Adrenal gland (tissue), 12 donors: Measurements from ENCODE around the gene PSMG2. TPM values are rescaled to one million over a fixed set of nuclear protein-coding genes. Genes with fewer than 3 reads are reported as not detected.

Experiments used
- DNase-seq, 7 donors: peaks; one replicate each; pipeline ENCODE4 v3.0.0-alpha.2; 2019 to 2020
- H3K27ac ChIP-seq, 5 donors: fragments of 200-600 bp; sonication (generic) in 4 of 5; 1 replicate in 3 of 5; 2 replicates in 2 of 5; pipeline versions ENCODE4 v1.5.1 to v1.8.0; 2016 to 2020; ENCODE audit warnings: mild to moderate bottlenecking in 1 of 5
- H3K27me3 ChIP-seq: fragments of 200-600 bp; 2 replicates; pipeline ENCODE4 v1.8.0; 2021
- H3K36me3 ChIP-seq, 2 donors: fragments of 200-600 bp; replicated peaks in 1 of 2; 1 replicate in 1 of 2; 2 replicates in 1 of 2; pipeline versions ENCODE4 v1.5.1 to v1.8.0; 2018 to 2022
- H3K4me1 ChIP-seq, 2 donors: fragments of 200-600 bp; replicated peaks in 1 of 2; 1 replicate in 1 of 2; 2 replicates in 1 of 2; pipeline versions ENCODE4 v1.5.1 to v1.8.0; 2018 to 2021
- H3K4me3 ChIP-seq, 4 donors: fragments of 200-600 bp; sonication (generic) in 3 of 4; one replicate each; pipeline ENCODE4 v1.5.1; 2016 to 2018
- H3K9me3 ChIP-seq, 3 donors: fragments of 200-600 bp; sonication (generic) in 1 of 3; replicated peaks in 1 of 3; 1 replicate in 2 of 3; 2 replicates in 1 of 3; pipeline versions ENCODE4 v1.5.1 to v1.8.0; 2016 to 2021
- CTCF ChIP-seq, 6 experiments: fragments of 450-650 bp in 4 of 6; fragments of 200-600 bp in 2 of 6; sonication (generic) in 1 of 6; IDR thresholded peaks; 1 replicate in 5 of 6; 2 replicates in 1 of 6; pipeline versions ENCODE4 v1.5.1 to v1.8.0; 2016 to 2021; ENCODE audit warnings: antibody characterized with exemption in 6 of 6, mild to moderate bottlenecking in 2 of 6, moderate library complexity in 1 of 6
- POLR2A ChIP-seq, 2 donors: fragments of 450-650 bp; IDR thresholded peaks; one replicate each; pipeline ENCODE4 v1.6.1; 2017; ENCODE audit warnings: antibody characterized with exemption in 2 of 2, mild to moderate bottlenecking in 2 of 2, moderate library complexity in 1 of 2
- WGBS, 4 donors: extraction: QIAGEN DNeasy Blood & Tissue Kit in 2 of 4; methylation state at CpG; one replicate each; pipeline versions ENCODE4 v1.1.5 to v1.1.7; 2013 to 2017; 5-methylcytosine and 5-hydroxymethylcytosine counted together
- intact Hi-C, 2 donors: fragments of 100-400 bp; cut with DNase I; formaldehyde crosslinking; loops; one replicate each; pipeline versions ENCODE4 v1.14.1 to v1.15.0; 2022 to 2023
- polyA plus RNA-seq, 3 donors: library from polyadenylated mRNA; stranded (reverse); fragments of 200-250 nt in 2 of 3; fragments of 350-450 nt in 1 of 3; fragmentation: Illumina TruSeq in 1 of 3; extraction: RNeasy Lipid Tissue Mini Kit (QIAGEN cat#74804) in 1 of 3; gene quantifications; one replicate each; pipeline ENCODE4 v1.2.3, GENCODE V29; 2013 to 2014
- total RNA-seq, 9 donors: library from RNA; depleted of rRNA in 4 of 9; stranded (reverse); fragments of >200 nt in 4 of 9; fragments of 120-200 nt in 1 of 9; fragmentation: NEBNext Ultra II Directional in 1 of 9; extraction: Animal tissue kit (Norgen Biotek cat#: 25700) in 1 of 9; gene quantifications; one replicate each; pipeline versions ENCODE4 v1.1.0 to v1.2.4, GENCODE V29; 2013 to 2023
- donor health status: healthy with polysubstance abuse.
- donor health status: Bipolar disorder and iron deficiency.
- donor health status: DM: yes; HTN: yes; CAD: no.
- donor health status: DM: no; HTN: no; CAD: no.
- donor health status: DM: no; HTN: no; CAD: no.
- donor health status: DM: yes; HTN: yes; CAD: no.

The PSMG2 gene
- total and polyA plus RNA-seq, 12 donors: 54.9 to 99.9 (median 86.0) TPM

- H3K36me3 ChIP-seq: peaks cover 0 to 62% of the 10 kb centered on the region in 2 donors
- TF ChIP-seq CTCF (IDR thresholded peaks at IDR 0.05): no peak
- TF ChIP-seq POLR2A (IDR thresholded peaks at IDR 0.05): no peak
- H3K9me3 ChIP-seq: no peaks in the 10 kb centered on the region
- H3K4me1 ChIP-seq: no peaks in the 10 kb centered on the region
- intact Hi-C loops: no loop called here
- H3K27me3 ChIP-seq: no peaks in the 10 kb centered on the region
- WGBS, 4 donors: 86 to 93% (median 89%) methylated on average over 5 of the region's 5 CpGs
- H3K4me3 ChIP-seq: no peak overlapping the region
- DNase-seq: no peak
- no peak overlapping the region for H3K27ac ChIP-seq
Measured at GRCh38 chr18:12721495-12722275, 18.8 kb downstream of the PSMG2 start.

GRCh38 chr18:12722731-12723130, 19.9 kb downstream of the PSMG2 start:
- TF ChIP-seq POLR2A (IDR thresholded peaks at IDR 0.05) (no peak), CTCF (IDR thresholded peaks at IDR 0.05) (no peak)
- DNase-seq: no peak
- 83 to 99% (median 88%) methylated on average over 6 to 7 of the region's 7 CpGs for WGBS, 4 donors
- intact Hi-C loops: no loop called here
- H3K36me3 ChIP-seq: peaks cover 0 to 62% of the 10 kb centered on the region in 2 donors
- no peaks in the 10 kb centered on the region for H3K4me1 ChIP-seq
- no peak overlapping the region for H3K27ac ChIP-seq
- H3K27me3 ChIP-seq: no peaks in the 10 kb centered on the region
- H3K4me3 ChIP-seq: no peak overlapping the region
- no peaks in the 10 kb centered on the region for H3K9me3 ChIP-seq

- Histone ChIP-seq H3K4me3 (no peak overlapping the region), H3K36me3 (peaks cover 0 to 32% of the 10 kb centered on the region in 2 donors), H3K27me3 (no peaks in the 10 kb centered on the region), H3K9me3 (no peaks in the 10 kb centered on the region), H3K27ac (no peak overlapping the region), H3K4me1 (no peaks in the 10 kb centered on the region)
- 59 to 65% (median 63%) methylated on average over 4 of the region's 4 CpGs for WGBS, 4 donors
- intact Hi-C loops: loop anchor here (5.0 kb wide), 1 partner anchor 206 kb away; no protein-coding TSS in a partner anchor
- DNase-seq: no peak
- no peak for TF ChIP-seq CTCF (IDR thresholded peaks at IDR 0.05)
- no peak for TF ChIP-seq POLR2A (IDR thresholded peaks at IDR 0.05)
Measured at GRCh38 chr18:12726331-12726730, 23.5 kb downstream of the PSMG2 start.

DNA sequence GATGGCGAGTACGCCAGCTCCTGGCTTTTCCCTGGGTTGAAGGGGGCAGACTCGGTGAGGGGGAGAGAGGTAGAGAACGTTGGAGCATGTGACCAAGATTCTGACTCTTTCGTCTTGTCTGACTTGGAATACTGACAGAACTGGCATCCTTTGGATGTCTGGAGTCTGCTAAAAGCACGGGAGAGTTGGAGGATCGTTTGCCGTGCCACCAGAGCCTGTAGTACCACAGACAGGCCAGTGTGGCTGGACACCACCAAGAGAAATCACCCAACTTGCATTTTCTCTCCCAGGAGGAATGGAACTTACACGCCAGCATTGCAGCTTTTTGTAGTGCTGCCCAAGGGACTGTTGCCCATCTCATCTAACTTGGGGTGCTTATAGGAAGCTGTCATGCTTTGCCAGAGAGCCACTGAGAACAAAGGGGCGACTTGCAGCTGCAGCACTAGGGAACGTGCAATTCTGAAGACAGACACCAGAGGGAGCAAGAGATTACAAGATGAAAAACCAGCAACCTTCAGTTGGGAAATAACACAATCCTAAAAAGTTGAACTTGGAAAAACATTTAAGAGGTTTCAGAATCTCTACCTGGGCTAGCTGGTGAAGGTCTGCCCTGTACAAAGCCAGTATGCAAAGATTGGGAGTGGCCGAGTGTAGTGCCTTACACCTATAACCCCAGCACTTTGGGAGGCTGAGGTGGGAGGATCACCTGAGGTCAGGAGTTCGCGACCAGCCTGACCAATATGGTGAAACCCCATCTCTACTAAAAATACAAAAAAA, 24.1 kb downstream of the PSMG2 start:
- TF ChIP-seq POLR2A (IDR thresholded peaks at IDR 0.05) (no peak), CTCF (IDR thresholded peaks at IDR 0.05) (peak; percentile 86 to 92 (median 89))
- no peaks in the 10 kb centered on the region for H3K27me3 ChIP-seq

More for the DNA sequence above, 24.1 kb downstream of the PSMG2 start:
- Histone ChIP-seq H3K27ac (no peak overlapping the region), H3K4me3 (no peak overlapping the region), H3K9me3 (no peaks in the 10 kb centered on the region), H3K36me3 (peaks cover 0 to 29% of the 10 kb centered on the region in 2 donors), H3K4me1 (no peaks in the 10 kb centered on the region)
- DNase-seq: peak in 6 of 7 donors; percentile 46 to 79 (median 68)
- intact Hi-C loops: loop anchor here (5.0 kb wide), 1 partner anchor 205 kb away; no protein-coding TSS in a partner anchor
- 62 to 74% (median 65%) methylated on average over 11 to 14 of the region's 14 CpGs for WGBS, 4 donors
